NCI-H2227 (cell line): Measurements from ENCODE around the gene BTN3A1.

Source experiments
- DNase-seq: peaks from one replicate; lab custom pipeline; 2025; ENCODE audit not compliant: unreplicated experiment; lab: John Stamatoyannopoulos, UW

BTN3A1 gene

DNA sequence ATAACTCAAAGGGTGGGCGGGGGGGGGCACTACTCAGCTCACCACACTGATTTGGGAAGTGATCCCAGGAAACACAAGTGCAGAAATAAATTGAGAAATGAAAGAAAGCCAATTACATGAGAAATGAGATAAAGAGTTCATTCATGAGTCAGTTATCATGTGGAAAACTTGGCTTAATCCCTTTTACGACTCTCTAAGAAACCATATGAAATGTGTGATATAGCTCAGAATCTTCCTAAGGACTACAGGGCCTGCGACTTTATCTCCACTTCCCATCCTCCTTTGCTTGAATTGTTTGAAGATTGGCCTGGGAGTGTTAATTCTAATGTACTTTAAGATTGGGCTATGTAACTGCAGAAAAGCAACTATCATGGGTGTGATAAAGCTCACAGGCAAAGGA lies 22.8 kb upstream of the BTN3A1 start:
- no peak for DNase-seq

DNA sequence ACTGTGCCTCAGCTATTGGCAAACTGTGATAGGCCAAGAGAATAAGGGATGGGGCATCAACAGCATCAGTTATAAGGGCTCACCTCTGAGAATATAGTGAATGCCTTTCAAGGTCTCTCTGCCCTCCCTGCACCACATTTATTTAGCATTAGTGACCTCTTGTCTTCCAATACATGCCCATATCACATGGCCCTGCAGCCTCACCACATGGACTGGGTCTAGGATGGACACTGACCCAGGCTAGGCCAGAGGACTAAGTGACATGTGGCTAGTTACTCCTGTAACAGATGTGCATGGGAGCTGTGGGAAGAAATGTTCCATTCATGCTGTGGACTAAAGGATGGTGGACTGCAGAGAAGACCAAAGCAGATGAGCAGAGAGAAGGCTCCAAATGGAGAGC lies 22.3 kb upstream of the BTN3A1 start:
- DNase-seq: no peak

DNA sequence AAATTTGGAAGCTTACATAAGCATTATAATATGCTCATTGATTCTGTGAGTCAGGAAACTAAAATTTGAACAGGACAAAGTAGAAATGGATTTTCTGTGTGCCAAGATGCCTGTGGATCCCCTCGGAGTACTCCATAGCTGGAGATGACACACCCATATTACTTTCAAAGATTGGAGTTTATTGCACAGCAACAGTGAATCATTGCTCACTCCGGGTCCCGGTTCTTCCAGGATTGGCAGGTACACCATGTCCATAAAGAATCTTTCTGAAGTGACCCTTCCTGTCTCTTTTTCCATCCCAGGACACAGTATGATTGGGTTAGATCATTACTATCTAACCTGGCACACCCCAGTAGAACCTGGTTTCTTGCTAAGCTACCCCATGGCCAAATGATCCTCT lies 21.8 kb upstream of the BTN3A1 start:
- DNase-seq: no peak

DNA sequence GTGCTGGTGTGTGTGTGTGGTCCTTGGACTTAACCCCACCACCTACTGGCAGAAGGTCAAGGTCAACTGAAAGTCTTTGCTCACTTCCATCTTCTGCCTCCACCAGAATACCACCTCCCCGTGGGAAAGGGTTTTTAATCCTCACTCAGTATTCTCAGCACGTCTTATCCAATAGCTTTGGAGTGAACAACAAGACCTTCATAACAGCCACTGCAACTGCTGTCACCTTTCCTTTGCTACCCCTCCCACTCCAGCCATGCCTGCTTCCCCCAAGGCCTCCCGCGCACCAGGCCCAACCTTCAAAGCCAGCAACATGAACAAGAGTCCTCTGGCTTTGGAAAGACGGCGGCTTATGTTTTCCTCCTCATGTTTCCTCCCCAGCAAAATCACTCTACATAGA lies 20.0 kb upstream of the BTN3A1 start:
- no peak for DNase-seq

DNA sequence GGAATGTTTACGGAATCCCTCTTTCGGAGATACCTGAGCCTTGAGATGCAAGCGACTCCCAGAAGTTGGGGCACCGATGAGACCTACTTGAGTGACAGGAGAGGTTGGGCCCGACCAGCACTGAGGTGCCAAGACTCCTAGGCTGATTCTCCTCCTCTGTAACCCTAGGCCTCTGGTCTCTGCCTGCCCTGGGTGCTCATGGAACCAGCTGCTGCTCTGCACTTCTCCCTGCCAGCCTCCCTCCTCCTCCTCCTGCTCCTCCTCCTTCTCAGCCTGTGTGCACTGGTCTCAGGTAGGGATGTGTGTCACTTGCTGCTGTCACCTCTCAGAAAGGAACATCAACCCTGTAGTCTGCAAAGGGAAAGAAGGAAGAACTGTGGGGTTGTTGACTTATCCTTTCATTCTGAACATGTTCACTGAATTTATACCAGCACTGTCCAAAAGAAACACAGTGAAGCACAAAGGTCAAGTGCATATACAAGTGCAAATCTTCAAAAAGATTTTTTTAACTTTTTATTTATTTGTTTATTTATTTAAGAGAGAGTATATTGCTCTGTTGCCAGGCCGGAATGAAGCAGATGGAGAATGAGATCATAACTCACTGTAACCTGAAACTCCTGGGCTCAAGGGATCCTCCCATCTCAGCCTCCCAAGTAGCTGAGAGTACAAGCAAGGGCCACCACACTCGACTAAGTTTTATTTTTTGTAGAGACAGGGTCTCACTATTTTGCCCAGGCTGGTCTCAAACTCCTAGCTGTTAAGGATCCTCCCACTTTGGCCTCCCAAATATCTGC lies 18.3 kb upstream of the BTN3A1 start:
- no peak for DNase-seq

DNA sequence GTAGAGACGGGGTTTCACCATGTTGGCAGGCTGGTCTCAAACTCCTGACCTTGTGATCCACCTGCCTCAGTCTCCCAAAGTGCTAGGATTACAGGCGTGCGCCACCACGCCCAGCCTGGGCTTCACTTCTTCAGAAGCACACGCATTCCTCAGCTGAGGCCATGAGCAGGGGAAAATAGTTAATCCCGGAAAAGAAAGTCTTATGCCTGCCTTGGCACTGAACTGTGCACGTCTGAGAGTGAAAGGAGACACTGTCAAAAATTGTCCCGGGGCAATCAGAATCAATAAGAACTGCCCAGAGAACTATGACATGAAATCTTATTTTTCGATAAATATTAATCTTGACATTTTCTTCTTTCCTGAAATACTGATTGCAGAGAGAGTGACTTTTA lies 16.3 kb upstream of the BTN3A1 start:
- DNase-seq: no peak

DNA sequence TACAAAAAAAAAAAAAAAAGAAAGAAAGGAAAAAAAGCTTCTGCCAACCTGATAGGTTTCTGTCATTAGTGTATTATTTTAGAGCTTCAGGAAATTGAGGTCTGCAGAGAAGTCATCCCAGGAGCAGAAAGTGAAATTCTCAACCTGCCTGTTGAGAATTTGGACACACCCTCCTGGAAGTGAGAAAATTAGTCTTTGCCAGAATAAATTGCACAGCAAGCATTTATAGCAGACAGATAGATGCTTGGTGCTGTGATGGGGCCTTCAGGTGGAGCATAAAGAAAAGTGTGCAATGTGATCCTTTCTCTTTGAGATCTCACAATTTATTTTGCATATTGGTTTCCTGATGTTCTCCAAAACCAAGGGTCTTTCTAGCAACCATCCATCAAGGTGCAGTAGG lies 14.5 kb upstream of the BTN3A1 start:
- no peak for DNase-seq

DNA sequence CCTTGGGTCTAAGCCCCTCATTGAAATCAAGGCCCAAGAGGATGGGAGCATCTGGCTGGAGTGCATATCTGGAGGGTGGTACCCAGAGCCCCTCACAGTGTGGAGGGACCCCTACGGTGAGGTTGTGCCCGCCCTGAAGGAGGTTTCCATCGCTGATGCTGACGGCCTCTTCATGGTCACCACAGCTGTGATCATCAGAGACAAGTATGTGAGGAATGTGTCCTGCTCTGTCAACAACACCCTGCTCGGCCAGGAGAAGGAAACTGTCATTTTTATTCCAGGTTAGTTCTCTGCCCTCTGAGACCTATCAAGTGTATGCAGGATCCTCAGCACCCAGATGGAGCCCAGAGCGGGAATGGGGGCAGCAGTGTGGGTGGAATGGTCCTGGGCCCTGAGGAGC lies 14.1 kb upstream of the BTN3A1 start:
- DNase-seq: no peak

DNA sequence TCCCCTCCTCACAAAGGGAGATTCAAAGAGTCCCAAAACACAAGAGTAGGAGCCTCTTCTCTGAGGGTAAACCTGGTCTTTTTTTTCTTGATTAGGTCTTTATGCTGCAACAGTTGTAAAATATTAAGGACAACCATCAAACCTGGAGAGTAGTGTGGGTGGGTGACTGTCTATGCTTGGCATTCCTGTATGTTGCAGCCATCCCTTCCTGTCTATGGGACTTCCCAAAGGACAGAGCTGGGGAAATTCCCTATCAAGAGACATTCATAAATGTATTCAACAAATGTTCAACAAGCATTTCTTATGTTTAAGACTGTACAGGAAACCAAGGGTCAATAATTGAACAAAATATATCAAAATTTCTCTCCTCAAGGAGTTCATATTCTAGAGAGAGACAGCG lies 13.6 kb upstream of the BTN3A1 start:
- no peak for DNase-seq

DNA sequence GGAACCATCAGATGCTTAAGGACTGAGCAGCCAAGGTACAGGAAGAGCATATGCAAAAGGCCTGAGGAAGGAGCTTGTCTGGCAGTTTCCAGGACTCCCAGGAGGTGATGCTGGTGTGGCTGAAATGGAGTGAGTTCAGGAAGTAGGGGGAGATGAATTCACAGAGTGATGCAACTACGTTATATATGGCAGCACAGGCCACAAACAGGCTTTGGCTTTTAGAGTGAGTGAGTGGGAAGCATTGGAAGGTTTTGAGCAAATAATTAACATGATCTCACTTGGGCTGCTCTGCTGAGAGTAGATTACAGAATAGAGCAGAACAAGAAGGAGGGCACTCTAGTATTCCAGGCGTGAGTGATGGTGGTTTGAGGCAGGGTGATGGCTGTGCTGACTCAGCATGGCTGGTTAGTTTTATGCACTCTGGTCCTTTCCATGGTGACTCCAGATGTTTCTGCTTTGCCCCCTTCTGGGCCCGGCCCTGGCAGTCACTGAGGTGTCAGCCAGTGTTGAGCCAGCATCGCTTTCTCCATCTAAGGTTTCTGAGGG lies 12.7 kb upstream of the BTN3A1 start:
- no peak for DNase-seq

DNA sequence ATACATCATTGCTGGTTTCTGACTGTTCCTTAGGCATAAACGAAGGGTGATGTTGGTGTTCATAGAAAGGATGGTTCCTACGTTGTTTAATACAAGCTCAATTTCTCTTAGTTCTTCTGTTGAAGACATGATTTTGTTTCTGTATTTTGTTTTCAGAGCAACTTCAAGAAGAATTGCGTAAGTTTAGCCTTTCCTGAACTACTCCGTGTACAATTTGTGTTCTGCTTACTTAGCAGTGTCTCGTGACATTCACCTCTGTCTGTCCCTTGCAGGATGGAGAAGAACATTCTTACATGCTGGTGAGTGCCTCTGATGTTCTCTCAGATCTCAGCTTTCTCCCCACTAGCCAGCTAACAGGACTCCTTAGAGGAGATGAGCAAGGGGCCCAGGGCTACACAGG lies 11.5 kb upstream of the BTN3A1 start:
- no peak for DNase-seq

DNA sequence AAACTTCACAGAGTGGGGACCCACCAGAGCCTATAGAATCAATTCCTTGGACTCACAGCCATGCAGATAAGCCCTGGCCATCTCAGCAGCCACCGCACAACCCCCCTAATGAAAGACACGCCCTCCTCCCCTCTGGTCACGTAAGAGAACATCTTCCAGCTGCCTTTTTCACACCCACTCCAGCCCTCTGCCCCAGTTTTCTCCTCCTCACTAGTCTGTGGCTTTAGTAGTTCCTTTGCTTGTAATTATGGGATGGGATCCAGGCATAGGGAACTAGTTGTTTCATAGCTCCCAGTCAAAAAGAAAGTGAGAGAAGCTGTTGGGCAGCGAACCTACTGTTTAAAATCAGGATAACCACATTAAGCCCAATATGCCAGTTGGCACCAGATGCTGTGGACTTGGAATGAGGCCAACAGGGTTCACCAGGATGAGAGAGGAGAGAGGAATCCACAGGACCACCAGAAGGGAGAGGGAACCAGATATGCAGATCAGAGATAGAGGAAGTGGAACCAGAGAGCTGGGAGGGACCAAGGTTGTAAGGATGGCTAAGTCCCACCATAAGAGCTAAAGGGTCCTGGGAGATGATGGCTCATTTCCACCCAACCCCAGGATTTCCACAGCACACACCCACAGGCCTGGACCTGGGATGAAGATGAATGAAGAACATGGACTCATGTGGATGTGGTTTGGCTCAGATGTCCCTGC lies 9.0 kb upstream of the BTN3A1 start:
- DNase-seq: no peak

DNA sequence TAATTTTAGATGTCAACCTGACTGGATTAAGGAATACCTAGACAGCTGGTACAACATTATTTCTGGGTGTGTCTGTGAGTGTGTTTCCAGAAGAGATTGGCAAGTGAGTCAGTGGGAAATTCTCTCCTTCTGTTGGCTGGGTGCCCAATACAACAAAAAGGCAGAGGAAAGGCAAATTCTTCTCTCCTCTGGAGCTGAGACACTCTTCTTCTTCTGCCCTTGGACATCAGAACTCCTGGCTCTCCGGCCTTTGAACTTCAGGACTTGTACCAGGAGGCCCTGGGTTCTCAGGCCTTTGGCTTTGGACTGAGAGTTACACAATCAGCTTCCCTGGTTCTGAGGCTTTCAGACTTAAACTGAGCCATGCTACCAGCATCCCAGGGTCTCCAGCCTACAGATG lies 7.8 kb upstream of the BTN3A1 start:
- no peak for DNase-seq

DNA sequence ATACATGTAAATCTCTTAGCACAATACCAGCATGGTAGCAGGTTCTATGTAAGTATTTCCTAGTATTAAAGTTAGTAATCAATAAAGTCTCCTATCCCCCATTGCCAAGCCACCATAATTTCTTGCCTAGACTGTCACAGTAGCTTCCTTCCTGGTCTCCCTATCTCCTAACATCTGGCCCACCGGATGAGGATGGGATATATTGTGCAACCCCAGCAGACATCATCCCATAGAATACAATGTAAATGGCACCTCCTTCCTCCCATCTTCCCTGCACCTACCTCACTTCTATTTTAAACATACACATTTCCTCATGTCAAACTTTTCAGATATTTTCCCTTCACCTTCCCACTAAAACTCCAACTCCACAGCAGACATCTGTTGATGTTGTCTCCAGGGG lies 3.5 kb upstream of the BTN3A1 start:
- no peak for DNase-seq

DNA sequence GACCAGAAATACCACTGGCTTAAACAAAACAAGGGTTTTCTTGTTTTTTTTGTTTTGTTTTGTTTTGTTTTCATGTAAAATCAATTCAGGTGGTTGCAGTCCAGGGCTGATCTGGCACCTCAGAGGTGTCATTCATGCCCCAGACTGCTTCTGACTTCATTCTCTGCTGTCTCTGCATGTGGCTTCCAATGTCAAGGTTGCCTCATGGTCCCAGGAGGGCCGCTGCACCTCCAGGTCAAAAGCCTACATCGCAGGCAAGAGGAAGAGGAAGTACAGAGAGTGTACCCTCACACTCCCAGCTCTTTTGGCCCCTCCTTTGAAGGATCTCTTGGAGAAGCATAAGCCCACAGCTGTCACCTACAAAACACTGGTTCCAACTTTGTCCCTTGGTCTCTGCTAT lies 1.4 kb upstream of the BTN3A1 start:
- no peak for DNase-seq

DNA sequence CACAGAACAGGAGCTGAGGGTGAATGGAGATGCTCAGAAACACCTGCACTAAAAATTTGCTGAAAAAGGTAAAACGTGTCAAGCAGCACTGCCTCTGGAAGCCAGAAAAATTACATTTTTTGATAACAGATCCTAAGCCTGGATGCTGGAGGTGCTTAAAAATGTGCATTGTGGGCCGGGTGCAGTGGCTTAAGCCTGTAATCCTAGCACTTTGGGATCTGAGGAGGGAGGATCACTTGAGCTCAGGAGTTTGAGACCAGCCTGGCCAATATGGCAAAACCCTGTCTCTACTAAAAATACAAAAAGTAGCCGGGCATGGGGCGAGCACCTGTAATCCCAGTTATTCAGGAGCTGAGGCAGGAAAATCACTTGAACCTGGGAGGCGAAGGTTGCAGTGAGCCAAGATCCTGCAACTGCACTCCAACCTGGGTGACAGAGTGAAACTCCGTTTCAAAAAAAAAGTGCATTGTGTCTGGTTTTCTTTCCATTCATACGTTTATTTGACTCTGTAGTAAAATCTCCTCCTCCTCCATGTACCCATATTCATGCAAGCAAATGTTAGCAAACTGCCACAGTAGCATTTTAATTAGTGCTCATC lies 587 bp upstream of the BTN3A1 start:
- DNase-seq: no peak

DNA sequence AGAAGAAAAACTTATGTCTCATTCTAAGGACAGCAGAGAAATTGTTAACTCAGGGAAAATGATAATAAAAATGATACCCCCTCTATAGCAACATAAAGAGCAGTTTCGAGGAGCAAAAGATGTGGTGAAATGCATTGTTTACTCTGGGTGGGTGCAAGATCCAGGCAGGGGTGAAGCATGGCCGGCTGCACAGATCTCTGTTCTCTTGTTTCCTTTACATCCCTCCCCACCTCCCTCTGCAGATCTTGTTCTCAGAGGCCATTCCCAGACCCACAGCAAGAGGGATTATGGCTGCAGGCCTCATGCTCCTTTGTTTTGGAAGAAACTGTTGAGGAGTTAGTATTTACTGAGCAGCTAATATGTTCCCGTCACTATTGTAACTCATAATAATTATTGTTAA lies 1.8 kb downstream of the BTN3A1 start:
- DNase-seq: no peak

DNA sequence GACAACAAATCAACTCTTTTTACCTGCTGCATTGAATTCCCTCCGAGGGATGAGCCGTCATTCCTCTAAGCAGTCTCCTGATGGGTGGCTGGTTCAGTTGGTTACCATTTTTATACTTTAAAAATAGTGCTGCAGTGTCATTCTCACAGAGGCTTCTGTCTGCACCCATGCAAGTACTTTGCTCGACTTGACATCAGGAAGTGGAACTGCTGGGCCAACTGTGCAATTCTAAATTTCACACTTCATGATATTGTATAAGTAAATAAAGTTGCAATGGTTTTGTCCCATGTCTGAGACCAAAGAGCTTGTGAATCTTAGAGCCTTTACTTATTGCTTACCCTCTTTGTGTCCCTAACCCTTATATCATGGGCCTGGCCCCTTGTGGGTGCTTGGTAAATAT lies 2.5 kb downstream of the BTN3A1 start:
- no peak for DNase-seq

DNA sequence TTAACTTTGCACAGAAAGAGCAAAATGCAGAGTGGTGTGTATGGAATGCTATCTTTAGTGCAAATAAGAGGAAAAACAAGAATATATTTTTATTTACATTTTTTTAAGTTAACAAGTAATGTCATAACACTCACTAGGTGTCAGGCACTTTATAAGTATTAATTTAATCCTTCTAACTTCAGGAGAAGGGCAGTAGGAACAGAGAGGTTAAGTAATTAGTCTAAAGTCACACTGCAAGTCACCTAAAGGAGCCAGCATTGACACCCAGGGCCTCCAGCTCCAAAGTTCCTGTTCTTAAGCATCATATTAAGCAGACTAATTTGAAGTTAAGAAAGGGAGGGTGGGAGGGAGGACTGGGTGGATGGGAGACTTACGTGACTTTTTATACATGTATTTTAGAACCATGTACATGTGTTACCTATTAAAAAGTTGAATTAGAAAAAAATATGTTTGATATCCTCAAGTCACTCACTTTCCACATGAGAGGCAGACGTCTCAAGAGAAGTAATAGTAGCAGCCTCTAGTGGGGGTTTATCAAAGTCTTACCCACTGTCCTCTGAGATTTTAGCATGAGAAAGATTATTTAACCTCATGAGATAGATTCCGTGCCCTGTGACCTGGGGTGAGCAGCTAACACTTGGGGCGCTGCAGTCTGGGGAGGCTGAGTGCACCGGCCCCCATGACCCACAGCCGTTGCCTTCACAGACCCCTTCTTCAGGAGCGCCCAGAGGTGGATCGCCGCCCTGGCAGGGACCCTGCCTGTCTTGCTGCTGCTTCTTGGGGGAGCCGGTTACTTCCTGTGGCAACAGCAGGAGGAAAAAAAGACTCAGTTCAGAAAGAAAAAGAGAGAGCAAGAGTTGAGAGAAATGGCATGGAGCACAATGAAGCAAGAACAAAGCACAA lies 7.0 kb downstream of the BTN3A1 start:
- no peak for DNase-seq

DNA sequence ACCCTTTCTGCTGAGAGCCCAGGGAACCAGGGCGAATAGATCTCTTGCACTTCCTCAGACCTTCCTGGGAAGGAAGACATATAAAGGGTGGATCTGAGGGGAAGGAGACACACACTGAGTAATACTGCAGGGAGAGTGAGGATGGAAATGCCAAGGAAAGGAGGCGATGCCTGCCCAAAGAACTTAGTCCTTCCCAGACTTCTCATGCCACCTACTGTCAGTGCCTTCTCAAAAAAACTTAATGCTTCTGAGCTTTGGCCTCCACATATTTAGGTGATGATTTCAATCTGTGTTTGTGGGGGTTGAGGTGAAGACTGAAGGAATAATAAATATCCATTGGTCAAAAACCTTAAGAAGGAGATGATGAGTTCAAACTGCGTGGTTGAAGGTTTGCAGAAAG lies 9.7 kb downstream of the BTN3A1 start:
- no peak for DNase-seq

DNA sequence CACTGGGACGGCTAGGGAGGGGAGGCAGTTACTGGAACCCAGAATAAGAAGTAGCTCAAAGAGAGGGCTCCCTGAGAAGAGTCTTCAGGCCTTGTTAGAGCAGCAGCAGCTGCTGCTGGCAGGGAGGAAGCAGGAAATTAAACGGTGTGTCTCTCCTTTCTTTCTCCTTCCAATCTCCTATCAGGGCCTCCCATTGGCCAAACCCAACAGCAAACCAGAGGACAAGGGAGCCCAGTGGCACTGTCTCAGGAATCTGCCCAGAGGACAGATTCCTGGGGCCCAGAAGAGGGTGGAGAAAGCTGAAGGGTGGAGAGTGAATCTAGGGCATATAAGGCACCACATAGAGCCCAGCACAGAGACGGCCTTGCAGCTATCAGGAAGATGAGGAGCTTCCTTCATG lies 10.2 kb downstream of the BTN3A1 start:
- no peak for DNase-seq
